AG09319 (cell line): Measurements from ENCODE around the gene PFN2.
"Not testable (repeated sequence)": the region's sequence is repeated elsewhere in the genome, so short reads cannot be mapped to it uniquely, and the experiment has no call there.

Source experiments
- DNase-seq: peaks from one replicate; pipeline ENCODE4 v3.0.0-alpha.2; 2010; ENCODE audit warnings: low read depth; ENCODE audit errors: extremely low read depth
- TF ChIP-seq, protein P1 (sequence below): IDR thresholded peaks from 2 replicates; pipeline ENCODE4 v1.5.1; 2011; ENCODE audit warnings: low read depth, mild to moderate bottlenecking, inconsistent platforms, low read length, moderate library complexity

Gene PFN2

GRCh38 chr3:149999421-149999820 is 28.7 kb upstream of the PFN2 start:
- DNase-seq: no peak
- TF ChIP-seq, protein P1, sequence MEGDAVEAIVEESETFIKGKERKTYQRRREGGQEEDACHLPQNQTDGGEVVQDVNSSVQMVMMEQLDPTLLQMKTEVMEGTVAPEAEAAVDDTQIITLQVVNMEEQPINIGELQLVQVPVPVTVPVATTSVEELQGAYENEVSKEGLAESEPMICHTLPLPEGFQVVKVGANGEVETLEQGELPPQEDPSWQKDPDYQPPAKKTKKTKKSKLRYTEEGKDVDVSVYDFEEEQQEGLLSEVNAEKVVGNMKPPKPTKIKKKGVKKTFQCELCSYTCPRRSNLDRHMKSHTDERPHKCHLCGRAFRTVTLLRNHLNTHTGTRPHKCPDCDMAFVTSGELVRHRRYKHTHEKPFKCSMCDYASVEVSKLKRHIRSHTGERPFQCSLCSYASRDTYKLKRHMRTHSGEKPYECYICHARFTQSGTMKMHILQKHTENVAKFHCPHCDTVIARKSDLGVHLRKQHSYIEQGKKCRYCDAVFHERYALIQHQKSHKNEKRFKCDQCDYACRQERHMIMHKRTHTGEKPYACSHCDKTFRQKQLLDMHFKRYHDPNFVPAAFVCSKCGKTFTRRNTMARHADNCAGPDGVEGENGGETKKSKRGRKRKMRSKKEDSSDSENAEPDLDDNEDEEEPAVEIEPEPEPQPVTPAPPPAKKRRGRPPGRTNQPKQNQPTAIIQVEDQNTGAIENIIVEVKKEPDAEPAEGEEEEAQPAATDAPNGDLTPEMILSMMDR: no peak

DNA sequence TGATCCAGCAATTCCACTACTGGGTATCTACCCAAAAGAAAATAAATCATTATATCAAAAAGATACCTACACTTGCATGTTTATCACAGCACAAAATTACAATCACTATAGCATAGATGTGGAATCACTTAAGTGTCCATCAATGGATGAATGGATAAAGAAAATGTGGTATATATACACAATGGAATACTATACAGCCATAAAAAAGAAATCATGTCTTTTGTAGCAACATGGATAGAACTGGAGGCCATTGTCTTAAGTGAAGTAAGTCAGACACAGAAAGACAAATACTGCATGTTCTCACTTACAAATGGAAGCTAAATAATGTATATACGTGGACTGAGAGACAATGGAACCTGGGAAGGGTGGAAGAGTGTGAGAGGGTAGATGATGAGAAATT is 28.3 kb upstream of the PFN2 start:
- DNase-seq: no peak
- TF ChIP-seq, protein P1: no peak

GRCh38 chr3:149992416-149993058 is 21.8 kb upstream of the PFN2 start:
- TF ChIP-seq, protein P1: no peak

DNA sequence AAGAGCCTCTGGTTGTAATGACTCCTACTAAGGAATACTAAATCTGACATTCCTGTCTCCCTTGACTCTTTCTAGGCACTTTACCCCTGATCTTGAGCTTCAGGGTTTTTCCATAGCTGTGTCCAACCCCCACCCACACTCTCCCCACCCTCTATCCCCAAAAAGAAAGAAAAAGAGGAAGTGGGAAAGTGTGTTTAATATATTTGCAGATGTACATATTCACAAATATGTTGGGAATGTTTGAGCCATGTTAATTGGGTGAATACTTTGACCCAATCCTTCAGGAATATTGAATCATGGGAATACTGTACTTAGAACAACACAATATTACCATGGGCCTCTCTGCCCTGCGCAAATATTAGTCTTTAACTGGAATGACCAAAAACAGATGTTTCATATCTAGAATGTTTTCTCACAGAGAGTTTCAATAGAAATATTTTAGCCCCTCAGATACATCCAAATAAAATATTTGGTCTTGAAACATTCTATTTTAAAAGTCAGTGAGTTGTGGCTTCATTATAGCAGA is 19.8 kb upstream of the PFN2 start:
- TF ChIP-seq, protein P1: no peak
- no peak for DNase-seq

More at GRCh38 chr3:149992416-149993058, 21.8 kb upstream of the PFN2 start:
- DNase-seq: no peak

DNA sequence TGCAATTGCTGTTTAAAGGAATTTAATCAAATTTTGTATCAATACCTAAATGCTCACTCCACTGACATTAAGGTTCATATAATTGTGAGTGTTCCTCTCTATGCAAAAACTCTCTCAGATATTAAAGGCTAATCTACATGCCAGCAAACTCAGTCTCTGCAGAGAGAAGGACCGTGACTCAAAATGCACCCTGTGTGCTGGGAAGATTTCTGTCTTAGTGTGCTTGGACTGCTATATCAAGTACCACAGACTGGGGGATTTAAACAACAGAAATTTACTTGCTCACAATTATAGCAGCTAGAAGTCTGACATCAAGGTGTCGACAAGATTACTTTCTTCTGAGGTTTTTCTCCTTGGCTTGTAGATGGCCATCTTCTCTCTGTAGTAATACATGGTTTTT is 18.6 kb upstream of the PFN2 start:
- no peak for DNase-seq
- TF ChIP-seq, protein P1: no peak

DNA sequence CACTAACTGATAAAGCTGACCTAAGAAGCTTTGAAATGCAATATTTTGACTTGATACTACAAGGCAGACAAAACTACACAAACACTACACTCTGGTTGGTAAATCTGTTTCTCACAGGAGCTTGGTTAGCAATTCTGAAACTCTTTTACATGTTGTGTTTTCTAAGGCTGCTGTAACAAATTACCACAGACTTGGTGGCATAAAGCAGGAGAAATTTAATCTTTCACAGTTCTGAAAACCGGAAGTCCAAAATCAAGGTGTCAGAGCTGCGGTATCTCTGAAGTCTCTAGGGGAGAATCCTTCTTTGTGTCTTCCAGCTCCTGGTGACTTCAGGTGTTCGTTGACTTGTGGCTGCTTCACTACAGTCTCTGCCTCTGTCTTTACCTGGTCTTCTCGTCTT is 12.9 kb upstream of the PFN2 start:
- DNase-seq: no peak
- TF ChIP-seq, protein P1: no peak

GRCh38 chr3:149983053-149983452 is 12.4 kb upstream of the PFN2 start:
- not testable (repeated sequence) for DNase-seq

DNA sequence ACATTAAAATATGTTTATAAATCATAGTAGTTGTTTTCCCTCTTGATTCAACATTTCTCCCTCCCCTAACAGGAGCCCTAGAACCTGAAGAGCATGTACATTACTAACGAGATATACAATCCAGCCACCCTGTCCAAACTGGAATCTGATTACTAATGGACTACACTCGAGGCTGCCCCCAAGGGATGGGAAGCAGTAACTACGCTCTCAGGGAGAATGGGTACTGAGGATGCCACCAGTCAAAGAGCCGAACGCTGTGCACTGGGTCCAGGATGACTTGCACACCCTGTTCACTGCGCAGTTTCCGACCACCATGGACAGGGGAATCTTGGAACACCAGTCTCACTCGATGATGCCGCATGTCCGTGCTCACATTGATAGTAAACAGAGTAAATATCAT is 11.3 kb upstream of the PFN2 start:
- DNase-seq: not testable (repeated sequence)
